GM18498 (cell line): ENCODE data around the gene COMT.

ENCODE experiments used
- ATAC-seq: cut with Tn5 transposase; IDR thresholded peaks from one replicate; pipeline ENCODE4 v1.9.1; 2021; ENCODE audit warnings: mild to moderate bottlenecking, moderate library complexity; ENCODE audit not compliant: unreplicated experiment

COMT gene

GRCh38 chr22:19955241-19956128 lies 13.9 kb downstream of the COMT start:
- ATAC-seq = no peak

GRCh38 chr22:19957445-19957844 lies 15.9 kb downstream of the COMT start:
- ATAC-seq = no peak

- no peak for ATAC-seq
Observed at GRCh38 chr22:19958083-19959042, 16.8 kb downstream of the COMT start.

GRCh38 chr22:19959043-19959586 lies 17.5 kb downstream of the COMT start:
- ATAC-seq = no peak

- no peak for ATAC-seq
Observed at GRCh38 chr22:19959587-19960490, 18.3 kb downstream of the COMT start.

- ATAC-seq = no peak
Observed at GRCh38 chr22:19960491-19961200, 19.1 kb downstream of the COMT start.

- ATAC-seq = no peak
Observed at GRCh38 chr22:19961201-19961580, 19.6 kb downstream of the COMT start.

GRCh38 chr22:19961868-19962245 lies 20.3 kb downstream of the COMT start:
- ATAC-seq = no peak

- no peak for ATAC-seq
Observed at GRCh38 chr22:19962246-19962908, 20.8 kb downstream of the COMT start.

GRCh38 chr22:19962909-19963806 lies 21.6 kb downstream of the COMT start:
- no peak for ATAC-seq

- no peak for ATAC-seq
Observed at GRCh38 chr22:19963863-19964642, 22.5 kb downstream of the COMT start.

- ATAC-seq = no peak
Observed at GRCh38 chr22:19964701-19965386, 23.3 kb downstream of the COMT start.

GRCh38 chr22:19965771-19966709 lies 24.5 kb downstream of the COMT start:
- no peak for ATAC-seq

GRCh38 chr22:19966908-19967750 lies 25.6 kb downstream of the COMT start:
- no peak for ATAC-seq
